Activated effector memory CD4-positive, alpha-beta T cell treated with anti-CD3 and anti-CD28 coated beads, Interleukin-2, amount 50 U/mL, for 16 hours (primary cell): ENCODE results near the gene VPS29.
"Not testable (repeated sequence)": the region's sequence is repeated elsewhere in the genome, so short reads cannot be mapped to it uniquely, and the experiment has no call there.

ENCODE experiments used
- DNase-seq: peaks from one replicate; pipeline ENCODE4 v3.0.0-alpha.2; 2020

VPS29 gene

GRCh38 chr12:110501752-110502738, at the start of gene VPS29, which contains the start of gene RAD9B:
Gene VPS29 (minus strand): TSS chr12:110502111. CDS start chr12:110502051, 60 bp downstream.
Gene RAD9B (plus strand): TSS chr12:110502331. CDS start chr12:110502338, 7 bp downstream.
- DNase-seq: peak; percentile 100

GRCh38 chr12:110550981-110551380, 49.1 kb upstream of the VPS29 start:
- no peak for DNase-seq

- DNase-seq: no peak
These were observed 47.8 kb upstream of the VPS29 start for GRCh38 chr12:110549716-110550115.

DNA sequence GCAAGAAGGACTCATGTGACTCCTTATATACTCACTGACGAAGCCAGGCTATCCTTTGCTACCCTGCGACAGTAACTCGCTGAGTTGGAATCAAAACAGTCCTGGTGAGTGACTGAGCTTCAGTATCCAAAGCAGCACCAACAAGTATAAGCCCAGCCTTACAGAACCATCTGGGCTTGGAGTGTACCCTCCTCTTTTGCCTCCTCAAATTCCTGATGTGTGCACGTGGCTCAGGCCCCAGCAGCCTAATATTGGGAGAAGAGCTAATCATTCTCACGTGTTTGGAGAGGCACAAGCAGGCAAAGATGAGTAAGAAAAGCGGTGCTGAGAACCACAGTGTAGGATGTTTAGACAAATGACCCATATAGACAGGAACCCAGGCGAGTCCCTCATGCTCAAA, 46.8 kb upstream of the VPS29 start:
- no peak for DNase-seq

DNA sequence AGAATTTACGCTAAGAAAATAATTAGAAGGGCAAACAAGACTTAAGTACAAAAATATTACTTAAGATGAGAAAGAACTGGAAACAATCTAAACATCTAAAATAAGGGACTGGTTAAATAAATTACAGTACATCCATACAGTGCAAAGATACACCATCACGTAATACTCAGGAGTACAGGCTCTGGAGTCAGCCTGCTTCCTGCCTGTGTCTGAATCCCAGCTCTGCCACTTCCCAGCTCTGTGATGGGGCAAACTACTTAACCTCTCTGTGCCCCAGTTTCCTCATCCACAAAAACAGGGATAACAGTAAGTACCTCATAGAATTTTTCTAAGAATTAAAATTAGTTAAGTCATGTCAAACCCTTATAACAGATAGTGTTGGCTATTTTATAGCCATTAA, 45.2 kb upstream of the VPS29 start:
- DNase-seq: no peak

DNA sequence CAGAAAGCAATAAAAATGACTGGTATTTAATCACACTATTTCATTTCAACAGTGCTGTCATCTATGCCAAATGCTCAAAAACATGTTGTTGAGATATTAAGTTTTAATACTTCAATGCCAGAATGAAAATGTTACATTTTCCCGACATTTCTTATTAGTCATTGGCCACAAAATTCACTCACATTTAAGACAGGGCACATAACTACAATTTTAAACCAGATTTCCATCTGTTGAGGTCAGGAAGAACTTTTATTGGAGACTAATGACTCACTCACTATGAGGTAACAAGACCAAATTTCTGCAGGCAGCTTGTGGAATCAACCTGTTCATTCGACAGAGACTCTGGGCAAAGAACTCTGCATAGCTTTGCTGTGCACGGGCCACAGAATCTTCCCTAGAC, 44.4 kb upstream of the VPS29 start:
- no peak for DNase-seq

DNA sequence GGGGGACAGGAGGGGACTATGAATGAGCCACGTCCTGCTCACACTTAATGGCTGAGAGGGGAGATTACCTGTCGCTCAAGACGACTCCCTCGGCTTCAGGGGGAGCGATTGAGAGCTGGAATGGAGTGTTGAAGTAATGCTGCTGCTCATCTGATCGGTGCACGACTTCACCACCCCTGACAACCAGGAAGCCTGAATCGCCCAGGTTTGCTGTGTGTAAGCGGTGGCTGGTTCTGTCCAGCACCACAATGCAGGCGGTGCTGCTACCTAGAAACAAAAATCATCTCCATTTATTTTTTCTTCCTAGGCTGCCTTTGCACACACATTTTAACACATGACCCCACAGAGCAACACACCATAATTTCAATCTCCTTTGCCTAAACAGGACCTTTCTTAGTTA, 43.9 kb upstream of the VPS29 start:
- DNase-seq: no peak

DNA sequence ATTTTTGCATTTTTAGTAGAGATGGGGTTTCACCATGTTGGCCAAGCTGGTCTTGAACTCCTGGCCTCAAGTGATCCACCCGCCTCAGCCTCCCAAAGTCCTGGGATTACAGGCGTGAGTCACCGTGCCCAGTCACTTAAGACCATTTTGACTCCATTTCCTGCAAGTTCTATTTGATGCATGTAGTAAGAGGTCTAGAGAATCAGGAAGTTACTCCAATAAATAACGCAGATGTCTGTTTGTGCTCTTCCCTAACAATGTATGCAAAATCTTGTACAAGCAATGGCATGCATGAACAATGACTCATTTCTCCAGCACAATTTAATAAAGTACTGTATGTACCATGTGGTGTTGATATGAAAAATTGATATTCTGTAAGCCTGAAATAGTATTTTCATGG, 43.3 kb upstream of the VPS29 start:
- not testable (repeated sequence) for DNase-seq

DNA sequence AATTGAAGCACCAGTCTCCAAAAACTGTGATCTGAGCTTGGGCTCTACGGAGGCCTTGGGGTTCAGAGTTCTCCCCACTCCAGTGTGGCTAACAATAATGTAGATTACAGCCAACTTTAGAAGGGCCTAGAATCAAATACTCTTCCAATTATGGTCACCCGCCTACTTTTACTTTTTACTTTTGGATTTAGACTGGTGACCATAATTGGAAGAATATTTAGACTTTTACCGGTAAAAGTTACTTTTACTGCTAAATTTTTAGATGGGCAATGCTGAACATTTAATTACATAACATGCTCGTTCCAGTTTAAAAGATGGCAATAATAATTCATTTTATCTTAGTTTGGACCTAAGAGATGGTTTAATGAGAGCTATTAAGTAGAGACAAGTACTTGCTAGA, 42.1 kb upstream of the VPS29 start:
- DNase-seq: no peak

GRCh38 chr12:110543252-110543959, 41.5 kb upstream of the VPS29 start:
- no peak for DNase-seq

GRCh38 chr12:110540048-110540447, 38.1 kb upstream of the VPS29 start:
- no peak for DNase-seq

DNA sequence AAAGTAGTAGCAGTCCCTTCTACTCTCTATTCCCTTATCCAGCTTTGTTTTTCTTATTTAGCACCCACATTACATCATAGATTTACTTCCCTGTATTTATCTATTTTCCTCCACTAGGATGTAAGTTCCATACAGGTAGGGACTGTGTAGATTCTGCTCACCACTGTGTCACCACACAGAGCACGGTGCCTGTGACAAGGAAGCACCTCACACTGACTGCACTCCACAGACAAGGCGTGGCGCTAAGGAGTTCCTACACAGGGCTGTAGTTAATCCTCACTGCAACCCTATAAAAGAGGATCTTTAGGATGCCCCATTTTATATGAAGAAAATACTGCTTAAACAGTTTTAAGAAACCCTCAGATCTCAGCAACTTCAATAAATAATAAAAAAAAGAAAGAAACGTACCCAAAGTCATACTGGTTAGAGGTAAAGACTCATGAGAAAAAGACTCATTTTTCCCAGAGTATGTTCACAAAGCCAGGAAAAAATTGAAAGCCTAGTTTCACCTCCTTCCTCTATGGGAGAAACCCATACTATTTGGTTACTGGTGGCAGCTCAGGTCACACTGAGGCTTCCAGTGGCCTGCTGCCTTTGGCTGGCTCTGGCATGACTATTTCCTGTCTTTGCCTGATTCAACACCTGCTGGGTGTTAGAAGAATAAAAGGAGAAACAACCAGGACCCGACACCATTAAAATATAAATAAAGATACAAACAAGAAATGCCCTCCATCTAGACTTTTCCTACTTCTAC, 37.1 kb upstream of the VPS29 start:
- DNase-seq: no peak

DNA sequence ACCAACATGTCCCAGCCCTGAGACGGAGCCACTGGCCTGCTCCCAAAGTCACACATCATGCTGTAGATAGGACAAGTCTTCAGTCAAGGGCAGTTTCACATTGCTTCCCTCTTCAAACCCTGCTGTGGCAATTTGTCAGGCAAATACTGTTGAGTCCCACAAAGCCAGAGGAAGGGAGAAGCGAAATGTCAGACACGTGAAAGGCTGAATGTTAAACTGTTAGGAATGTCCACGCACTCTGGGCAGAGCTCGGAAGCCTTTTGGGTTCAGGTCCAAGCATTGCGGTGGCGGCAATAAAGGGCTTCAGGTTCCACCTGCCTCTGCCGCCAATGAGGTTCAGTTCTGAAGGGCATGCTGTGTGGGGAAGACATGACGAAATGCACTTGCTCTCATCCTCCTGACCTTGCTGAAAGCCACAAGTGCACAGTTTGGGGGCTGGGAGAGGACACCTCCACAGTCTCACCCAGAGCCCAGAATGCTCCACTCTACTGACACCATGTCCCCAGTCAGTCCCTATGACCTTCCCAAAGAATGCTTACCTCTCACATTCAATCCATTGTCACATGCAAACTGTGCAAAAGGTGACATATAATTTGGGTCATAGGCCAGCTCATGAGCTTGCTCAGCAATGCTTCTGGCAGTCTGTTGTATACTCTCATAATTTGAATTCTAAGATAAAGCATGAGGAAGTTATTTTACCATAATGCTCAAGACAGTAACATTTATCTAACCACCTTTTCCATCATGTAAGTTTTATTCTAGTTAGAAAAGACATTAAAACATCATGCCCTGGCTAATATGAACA, 35.9 kb upstream of the VPS29 start:
- DNase-seq: no peak

DNA sequence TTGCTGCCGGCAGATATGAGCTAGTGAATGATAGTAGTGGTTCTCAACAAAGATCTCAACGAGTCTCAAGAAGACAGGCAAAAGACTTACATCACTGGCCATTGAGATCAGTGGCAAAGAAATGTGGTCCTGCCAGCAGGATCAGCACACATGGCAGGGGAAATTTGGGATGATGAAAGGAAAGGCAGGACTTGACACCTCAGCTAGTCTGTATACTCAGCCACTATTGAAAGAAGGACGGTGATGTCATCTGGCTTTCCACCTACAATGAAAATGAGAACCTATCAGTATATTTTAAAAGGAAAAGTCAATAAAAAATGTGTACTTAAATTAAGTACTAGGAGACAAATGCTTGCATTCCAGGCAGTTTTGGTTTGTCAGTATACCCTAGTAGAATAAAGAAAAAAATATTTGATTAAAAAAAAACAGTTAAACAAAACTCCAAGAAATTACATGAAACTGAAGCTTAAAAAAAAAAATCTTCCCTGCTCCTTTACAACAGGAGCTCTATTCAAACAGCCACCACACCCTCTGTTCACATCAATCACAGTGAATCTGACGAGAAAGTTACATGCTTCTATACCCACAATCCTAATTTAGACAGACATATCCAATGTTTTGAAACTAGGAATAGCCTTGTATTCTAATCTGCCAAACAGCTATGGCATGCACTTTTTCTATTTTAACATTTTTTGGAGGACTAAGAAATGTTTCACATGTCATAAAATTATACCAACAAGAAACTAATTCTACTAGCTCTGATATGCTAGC, 35.1 kb upstream of the VPS29 start:
- no peak for DNase-seq

GRCh38 chr12:110534811-110535210, 32.9 kb upstream of the VPS29 start:
- no peak for DNase-seq

DNA sequence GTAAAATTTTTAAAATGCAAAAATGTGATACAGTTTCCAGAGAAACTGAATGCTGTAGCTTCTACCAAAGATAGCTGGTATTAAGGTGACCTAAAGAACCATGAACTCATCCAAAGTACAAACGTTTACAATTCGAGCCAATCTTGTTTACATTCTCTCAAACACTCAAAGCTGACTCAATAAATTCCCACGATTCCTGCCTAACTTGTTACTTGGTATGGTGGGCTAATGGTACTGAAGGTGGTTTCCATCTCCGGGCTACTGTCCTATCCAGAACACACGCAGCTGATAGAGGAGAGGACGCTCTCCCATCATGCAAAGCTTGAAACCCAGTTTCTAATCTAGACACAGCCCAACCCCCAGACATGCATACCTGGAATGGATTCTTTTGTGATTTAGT, 31.7 kb upstream of the VPS29 start:
- no peak for DNase-seq

DNA sequence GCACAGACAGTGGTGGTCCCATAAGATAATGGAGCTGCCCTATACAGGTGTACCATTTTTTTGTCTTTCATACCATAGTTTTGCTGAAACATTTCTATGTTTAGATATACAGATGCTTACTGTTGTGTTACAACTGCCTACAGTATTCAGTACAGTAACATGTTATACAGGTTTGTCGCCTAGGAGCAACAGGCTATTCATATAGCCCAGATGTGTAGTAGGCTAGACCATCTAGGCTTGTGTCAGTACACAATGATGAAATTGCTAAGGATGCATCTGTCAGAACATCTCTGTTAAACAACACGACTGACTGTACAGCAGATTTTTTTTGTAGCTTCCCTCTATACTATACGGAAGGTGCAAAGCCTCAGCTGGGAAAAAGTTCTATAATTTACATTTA, 30.7 kb upstream of the VPS29 start:
- no peak for DNase-seq

DNA sequence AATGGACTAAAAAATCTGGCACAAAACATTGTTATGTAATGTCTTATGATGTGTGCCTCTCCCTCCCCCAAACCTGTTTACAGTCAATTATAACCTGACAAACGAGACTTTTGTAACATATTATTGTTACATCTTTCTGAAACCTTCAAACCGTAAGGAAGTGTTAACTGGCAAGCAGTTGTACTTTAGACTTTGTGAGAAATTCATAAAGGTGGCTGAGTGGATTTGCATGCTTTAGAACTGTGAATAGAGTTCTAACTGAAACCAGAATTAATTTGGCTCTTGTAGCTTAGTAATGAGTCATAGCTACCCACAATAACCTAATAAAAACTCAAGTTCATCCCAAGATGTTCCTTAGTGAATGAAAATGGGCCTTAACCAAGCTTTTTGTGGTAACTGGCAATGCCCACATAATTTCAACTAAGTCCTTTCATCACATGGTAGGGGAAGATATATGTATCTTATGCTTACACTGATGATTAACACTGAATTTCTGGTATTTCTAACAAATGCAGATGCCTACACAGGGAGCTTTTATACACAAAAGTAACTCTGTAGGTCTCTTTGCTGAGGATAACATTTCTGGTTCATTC, 29.9 kb upstream of the VPS29 start:
- no peak for DNase-seq

DNA sequence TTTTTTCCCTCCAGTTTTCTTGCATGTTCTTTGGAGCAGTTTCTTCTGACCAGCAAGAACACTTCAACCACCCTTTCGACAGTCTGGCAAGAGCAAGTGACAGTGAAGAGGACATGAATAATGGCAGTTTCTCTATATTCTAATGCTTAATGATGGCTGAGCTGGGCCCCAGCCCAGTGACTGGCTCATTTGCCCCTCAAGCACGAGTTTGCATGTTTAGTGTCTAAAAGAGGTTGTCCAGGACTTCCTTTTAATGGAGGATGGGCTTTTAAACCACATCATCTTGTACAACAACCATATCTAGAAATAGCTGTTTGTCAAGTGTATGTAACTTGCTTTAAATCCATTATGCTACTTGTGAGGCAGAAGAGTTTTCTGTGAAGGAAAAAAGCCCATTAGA, 28.6 kb upstream of the VPS29 start:
- DNase-seq: no peak

- no peak for DNase-seq
These were observed 26.4 kb upstream of the VPS29 start for GRCh38 chr12:110528277-110528839.
